Lower leg skin (tissue), 3 donors: Measurements from ENCODE around the gene CPLX3.

Source experiments
- POLR2A ChIP-seq, 2 donors: fragments of 450-650 bp; IDR thresholded peaks; one replicate each; pipeline ENCODE4 v1.6.1; 2016 to 2017; ENCODE audit warnings: antibody characterized with exemption in 2 of 2, mild to moderate bottlenecking in 1 of 2, moderate library complexity in 1 of 2
- TF ChIP-seq, protein P1 (sequence below), 3 donors: fragments of 450-650 bp; IDR thresholded peaks; one replicate each; pipeline ENCODE4 v1.5.1; 2016; ENCODE audit warnings: antibody characterized with exemption in 3 of 3, mild to moderate bottlenecking in 3 of 3, moderate library complexity in 2 of 3

DNA sequence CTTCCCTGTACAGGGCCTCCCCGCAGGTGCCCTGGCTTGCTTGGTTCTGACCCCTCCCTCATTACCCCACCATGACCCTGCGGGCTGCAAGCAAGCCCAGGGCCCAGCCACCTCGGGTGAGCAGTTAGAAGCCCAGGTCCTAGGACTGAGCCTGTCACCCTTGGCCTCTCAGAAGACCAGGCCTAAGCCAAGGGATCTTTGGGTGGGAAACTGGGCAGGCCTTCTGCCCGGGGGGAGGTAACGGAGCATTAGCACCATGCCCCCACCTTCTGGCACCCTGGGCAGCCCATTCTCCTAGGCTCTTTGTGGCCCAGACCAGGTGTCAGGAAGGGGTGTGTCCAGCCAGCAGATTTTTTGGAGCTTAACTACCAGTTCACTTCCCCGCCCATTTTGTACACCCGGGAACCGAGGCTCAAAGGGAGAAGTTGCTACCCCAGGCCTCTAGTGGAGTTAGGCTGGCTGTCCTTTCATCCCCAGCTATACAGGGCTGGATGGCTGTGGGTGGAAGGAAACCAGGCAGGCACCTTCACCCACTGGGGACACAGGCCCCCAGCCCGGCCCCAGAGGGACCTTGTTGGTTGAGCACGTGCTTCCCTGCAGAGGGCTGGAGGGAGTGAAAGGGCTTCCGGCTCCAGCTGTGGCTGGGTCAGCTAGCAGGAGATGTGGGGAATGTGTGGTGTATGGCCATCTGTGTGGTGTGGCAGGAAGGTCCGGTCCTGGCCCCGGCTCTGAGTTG is 43.2 kb upstream of the CPLX3 start:
- TF ChIP-seq, protein P1, sequence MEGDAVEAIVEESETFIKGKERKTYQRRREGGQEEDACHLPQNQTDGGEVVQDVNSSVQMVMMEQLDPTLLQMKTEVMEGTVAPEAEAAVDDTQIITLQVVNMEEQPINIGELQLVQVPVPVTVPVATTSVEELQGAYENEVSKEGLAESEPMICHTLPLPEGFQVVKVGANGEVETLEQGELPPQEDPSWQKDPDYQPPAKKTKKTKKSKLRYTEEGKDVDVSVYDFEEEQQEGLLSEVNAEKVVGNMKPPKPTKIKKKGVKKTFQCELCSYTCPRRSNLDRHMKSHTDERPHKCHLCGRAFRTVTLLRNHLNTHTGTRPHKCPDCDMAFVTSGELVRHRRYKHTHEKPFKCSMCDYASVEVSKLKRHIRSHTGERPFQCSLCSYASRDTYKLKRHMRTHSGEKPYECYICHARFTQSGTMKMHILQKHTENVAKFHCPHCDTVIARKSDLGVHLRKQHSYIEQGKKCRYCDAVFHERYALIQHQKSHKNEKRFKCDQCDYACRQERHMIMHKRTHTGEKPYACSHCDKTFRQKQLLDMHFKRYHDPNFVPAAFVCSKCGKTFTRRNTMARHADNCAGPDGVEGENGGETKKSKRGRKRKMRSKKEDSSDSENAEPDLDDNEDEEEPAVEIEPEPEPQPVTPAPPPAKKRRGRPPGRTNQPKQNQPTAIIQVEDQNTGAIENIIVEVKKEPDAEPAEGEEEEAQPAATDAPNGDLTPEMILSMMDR (IDR thresholded peaks at IDR 0.05): no peak
- no peak for TF ChIP-seq POLR2A (IDR thresholded peaks at IDR 0.05)
